ENCODE data around the gene CCDC83. TPM values are rescaled to one million over a fixed set of nuclear protein-coding genes. Genes with fewer than 3 reads are reported as not detected.

The CCDC83 gene
- total and polyA plus RNA-seq, 9 of the 15 experiments (the other 6 are each of a cell fraction or from before 2014, with no cell fraction given): not detected

DNA sequence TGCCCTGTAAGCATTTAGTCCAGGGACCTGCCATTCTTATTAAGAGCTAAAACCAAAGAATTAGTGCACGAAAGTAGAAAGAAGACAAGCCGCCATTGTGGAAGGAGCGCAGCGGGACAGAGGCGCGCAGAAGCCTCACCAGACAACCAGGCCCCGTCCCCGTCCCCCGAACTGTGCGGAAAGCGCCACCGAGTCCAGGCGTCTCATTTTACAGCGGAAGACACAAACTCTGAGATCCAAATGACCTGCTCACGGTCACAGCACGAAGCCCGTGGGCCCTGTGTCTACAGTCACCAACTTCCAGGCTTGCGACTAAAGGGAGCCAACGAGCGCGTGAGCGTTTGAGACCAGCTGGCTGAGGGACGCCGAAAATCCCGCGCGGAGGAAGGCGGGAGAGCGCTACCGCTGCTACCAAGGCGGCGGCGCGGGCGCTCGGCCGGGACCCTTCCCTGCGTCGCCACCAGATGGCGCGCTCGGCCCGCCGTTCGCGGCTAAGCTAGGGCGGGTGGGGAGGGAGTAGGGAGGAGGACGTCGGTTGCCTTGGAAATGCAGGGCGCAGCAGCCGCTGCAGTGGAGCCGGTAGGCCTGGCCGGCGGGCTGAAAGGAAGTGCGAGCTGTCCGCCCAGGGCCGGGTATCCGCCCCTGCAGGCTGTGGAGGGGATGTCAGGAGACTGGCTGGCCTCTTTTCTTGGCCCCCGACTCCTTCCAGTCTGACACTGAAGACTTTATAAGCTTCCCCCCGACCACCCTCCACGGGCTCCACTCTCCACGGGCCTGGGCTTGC, 434 bp upstream of the CCDC83 start (continued):
- TF ChIP-seq MTA1 (IDR thresholded peaks at IDR 0.05; ENCODE audit: borderline replicate concordance) (peak; percentile 41; the same call in 1 of the 2 replicates), ZNF699 (CRISPR knock-in tag; IDR thresholded peaks at IDR 0.05; ENCODE audit: insufficient replicate concordance) (no peak), ZNF551 (CRISPR knock-in tag; IDR thresholded peaks at IDR 0.05) (no peak), SPI1 (IDR thresholded peaks at IDR 0.05; ENCODE audit: borderline replicate concordance, low read depth, low read length) (peak; percentile 81), CBFB (CRISPR knock-in tag; IDR thresholded peaks at IDR 0.05) (0 out of 2 replicates have a peak, but pooled peaks have one; percentile 32), TRIM24 (IDR thresholded peaks at IDR 0.05) (peak; percentile 68 to 74), ARHGAP35 (IDR thresholded peaks at IDR 0.05; ENCODE audit: partially characterized antibody) (no peak), KAT8 (IDR thresholded peaks at IDR 0.05; ENCODE audit: low read depth) (no peak), ZNF134 (CRISPR knock-in tag; conservative IDR thresholded peaks at IDR 0.05) (no peak), IRF2 (CRISPR knock-in tag; IDR thresholded peaks at IDR 0.05) (no peak), HDAC6 (IDR thresholded peaks at IDR 0.05; ENCODE audit: low read depth, low read length) (no peak), CBX3 (IDR thresholded peaks at IDR 0.05; ENCODE audit: borderline replicate concordance in 1 of 2, low read length in 2 of 2) (peak in 1 of 2 experiments; percentile 81; a peak in 1 of 3 replicates), TBL1XR1 (IDR thresholded peaks at IDR 0.05; ENCODE audit: low read length in 2 of 2) (0 out of 4 replicates have a peak, but pooled peaks of 1 of the 2 experiments have one; percentile 16), EP400 (IDR thresholded peaks at IDR 0.05) (peak; percentile 59)
- TF ChIP-seq, protein P1, sequence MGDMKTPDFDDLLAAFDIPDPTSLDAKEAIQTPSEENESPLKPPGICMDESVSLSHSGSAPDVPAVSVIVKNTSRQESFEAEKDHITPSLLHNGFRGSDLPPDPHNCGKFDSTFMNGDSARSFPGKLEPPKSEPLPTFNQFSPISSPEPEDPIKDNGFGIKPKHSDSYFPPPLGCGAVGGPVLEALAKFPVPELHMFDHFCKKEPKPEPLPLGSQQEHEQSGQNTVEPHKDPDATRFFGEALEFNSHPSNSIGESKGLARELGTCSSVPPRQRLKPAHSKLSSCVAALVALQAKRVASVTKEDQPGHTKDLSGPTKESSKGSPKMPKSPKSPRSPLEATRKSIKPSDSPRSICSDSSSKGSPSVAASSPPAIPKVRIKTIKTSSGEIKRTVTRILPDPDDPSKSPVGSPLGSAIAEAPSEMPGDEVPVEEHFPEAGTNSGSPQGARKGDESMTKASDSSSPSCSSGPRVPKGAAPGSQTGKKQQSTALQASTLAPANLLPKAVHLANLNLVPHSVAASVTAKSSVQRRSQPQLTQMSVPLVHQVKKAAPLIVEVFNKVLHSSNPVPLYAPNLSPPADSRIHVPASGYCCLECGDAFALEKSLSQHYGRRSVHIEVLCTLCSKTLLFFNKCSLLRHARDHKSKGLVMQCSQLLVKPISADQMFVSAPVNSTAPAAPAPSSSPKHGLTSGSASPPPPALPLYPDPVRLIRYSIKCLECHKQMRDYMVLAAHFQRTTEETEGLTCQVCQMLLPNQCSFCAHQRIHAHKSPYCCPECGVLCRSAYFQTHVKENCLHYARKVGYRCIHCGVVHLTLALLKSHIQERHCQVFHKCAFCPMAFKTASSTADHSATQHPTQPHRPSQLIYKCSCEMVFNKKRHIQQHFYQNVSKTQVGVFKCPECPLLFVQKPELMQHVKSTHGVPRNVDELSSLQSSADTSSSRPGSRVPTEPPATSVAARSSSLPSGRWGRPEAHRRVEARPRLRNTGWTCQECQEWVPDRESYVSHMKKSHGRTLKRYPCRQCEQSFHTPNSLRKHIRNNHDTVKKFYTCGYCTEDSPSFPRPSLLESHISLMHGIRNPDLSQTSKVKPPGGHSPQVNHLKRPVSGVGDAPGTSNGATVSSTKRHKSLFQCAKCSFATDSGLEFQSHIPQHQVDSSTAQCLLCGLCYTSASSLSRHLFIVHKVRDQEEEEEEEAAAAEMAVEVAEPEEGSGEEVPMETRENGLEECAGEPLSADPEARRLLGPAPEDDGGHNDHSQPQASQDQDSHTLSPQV (IDR thresholded peaks at IDR 0.05): peak; percentile 82
- TF ChIP-seq, protein P2, sequence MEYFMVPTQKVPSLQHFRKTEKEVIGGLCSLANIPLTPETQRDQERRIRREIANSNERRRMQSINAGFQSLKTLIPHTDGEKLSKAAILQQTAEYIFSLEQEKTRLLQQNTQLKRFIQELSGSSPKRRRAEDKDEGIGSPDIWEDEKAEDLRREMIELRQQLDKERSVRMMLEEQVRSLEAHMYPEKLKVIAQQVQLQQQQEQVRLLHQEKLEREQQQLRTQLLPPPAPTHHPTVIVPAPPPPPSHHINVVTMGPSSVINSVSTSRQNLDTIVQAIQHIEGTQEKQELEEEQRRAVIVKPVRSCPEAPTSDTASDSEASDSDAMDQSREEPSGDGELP (CRISPR knock-in tag; IDR thresholded peaks at IDR 0.05; ENCODE audit: borderline replicate concordance): peak; percentile 99
- TF ChIP-seq, protein P3, sequence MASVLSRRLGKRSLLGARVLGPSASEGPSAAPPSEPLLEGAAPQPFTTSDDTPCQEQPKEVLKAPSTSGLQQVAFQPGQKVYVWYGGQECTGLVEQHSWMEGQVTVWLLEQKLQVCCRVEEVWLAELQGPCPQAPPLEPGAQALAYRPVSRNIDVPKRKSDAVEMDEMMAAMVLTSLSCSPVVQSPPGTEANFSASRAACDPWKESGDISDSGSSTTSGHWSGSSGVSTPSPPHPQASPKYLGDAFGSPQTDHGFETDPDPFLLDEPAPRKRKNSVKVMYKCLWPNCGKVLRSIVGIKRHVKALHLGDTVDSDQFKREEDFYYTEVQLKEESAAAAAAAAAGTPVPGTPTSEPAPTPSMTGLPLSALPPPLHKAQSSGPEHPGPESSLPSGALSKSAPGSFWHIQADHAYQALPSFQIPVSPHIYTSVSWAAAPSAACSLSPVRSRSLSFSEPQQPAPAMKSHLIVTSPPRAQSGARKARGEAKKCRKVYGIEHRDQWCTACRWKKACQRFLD (CRISPR knock-in tag; IDR thresholded peaks at IDR 0.05): 0 out of 2 replicates have a peak, but pooled peaks have one; percentile 55
- TF ChIP-seq, protein P4, sequence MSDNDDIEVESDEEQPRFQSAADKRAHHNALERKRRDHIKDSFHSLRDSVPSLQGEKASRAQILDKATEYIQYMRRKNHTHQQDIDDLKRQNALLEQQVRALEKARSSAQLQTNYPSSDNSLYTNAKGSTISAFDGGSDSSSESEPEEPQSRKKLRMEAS (CRISPR knock-in tag; IDR thresholded peaks at IDR 0.05): peak; percentile 88
- TF ChIP-seq, protein P5, sequence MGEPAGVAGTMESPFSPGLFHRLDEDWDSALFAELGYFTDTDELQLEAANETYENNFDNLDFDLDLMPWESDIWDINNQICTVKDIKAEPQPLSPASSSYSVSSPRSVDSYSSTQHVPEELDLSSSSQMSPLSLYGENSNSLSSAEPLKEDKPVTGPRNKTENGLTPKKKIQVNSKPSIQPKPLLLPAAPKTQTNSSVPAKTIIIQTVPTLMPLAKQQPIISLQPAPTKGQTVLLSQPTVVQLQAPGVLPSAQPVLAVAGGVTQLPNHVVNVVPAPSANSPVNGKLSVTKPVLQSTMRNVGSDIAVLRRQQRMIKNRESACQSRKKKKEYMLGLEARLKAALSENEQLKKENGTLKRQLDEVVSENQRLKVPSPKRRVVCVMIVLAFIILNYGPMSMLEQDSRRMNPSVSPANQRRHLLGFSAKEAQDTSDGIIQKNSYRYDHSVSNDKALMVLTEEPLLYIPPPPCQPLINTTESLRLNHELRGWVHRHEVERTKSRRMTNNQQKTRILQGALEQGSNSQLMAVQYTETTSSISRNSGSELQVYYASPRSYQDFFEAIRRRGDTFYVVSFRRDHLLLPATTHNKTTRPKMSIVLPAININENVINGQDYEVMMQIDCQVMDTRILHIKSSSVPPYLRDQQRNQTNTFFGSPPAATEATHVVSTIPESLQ (CRISPR knock-in tag; IDR thresholded peaks at IDR 0.05): peak; percentile 98; the same call in 1 of the 2 replicates

Measured in K562 (cell line).